ENCODE measurements around the gene ULK2.

- TF ChIP-seq EZH2 (IDR thresholded peaks at IDR 0.05; ENCODE audit: insufficient read depth, poor library complexity, severe bottlenecking) (no peak), EZH2phosphoT487 (IDR thresholded peaks at IDR 0.05; ENCODE audit: insufficient read depth, low read depth) (no peak)
These were observed 71.3 kb downstream of the ULK2 start for GRCh38 chr17:19796457-19796856.
